Thyroid gland (tissue), 4 donors: Measurements from ENCODE around the gene AGFG2. TPM values are rescaled to one million over a fixed set of nuclear protein-coding genes. Genes with fewer than 3 reads are reported as not detected.

ENCODE experiments used
- DNase-seq, 2 donors: peaks; one replicate each; pipeline ENCODE4 v3.0.0-alpha.2; 2019
- H3K27ac ChIP-seq, 3 donors: fragments of 200-600 bp; sonication (generic); 1 replicate in 2 of 3; 2 replicates in 1 of 3; pipeline ENCODE4 v1.5.1; 2016 to 2019; ENCODE audit warnings: mild to moderate bottlenecking in 1 of 3, moderate library complexity in 1 of 3
- H3K27me3 ChIP-seq: fragments of 200-600 bp; sonication (generic); one replicate; pipeline ENCODE4 v1.5.1; 2019
- H3K36me3 ChIP-seq, 2 donors: fragments of 200-600 bp; sonication (generic); one replicate each; pipeline ENCODE4 v1.5.1; 2016 to 2019
- H3K4me1 ChIP-seq, 2 donors: fragments of 200-600 bp; sonication (generic); one replicate each; pipeline ENCODE4 v1.5.1; 2017 to 2019
- H3K4me3 ChIP-seq, 3 donors: fragments of 200-600 bp; sonication (generic); replicated peaks in 1 of 3; 1 replicate in 2 of 3; 2 replicates in 1 of 3; pipeline ENCODE4 v1.5.1; 2016; ENCODE audit warnings: mild to moderate bottlenecking in 1 of 3
- H3K9me3 ChIP-seq: fragments of 200-600 bp; sonication (generic); one replicate; pipeline ENCODE4 v1.5.1; 2017
- CTCF ChIP-seq, 6 experiments: fragments of 200-600 bp in 3 of 6; fragments of 450-650 bp in 3 of 6; sonication (generic) in 3 of 6; IDR thresholded peaks; one replicate each; pipeline ENCODE4 v1.5.1; 2016 to 2019; ENCODE audit warnings: antibody characterized with exemption in 6 of 6, mild to moderate bottlenecking in 2 of 6, inconsistent platforms in 1 of 6, moderate library complexity in 1 of 6
- POLR2A ChIP-seq, 2 donors: fragments of 450-650 bp; IDR thresholded peaks; one replicate each; pipeline ENCODE4 v1.6.1; 2017; ENCODE audit warnings: antibody characterized with exemption in 2 of 2, mild to moderate bottlenecking in 2 of 2, moderate library complexity in 1 of 2
- WGBS, 2 donors: methylation state at CpG; one replicate each; pipeline ENCODE4 v1.1.5; 2017; 5-methylcytosine and 5-hydroxymethylcytosine counted together
- intact Hi-C: fragments of 100-400 bp; cut with DNase I; formaldehyde crosslinking; loops from one replicate; pipeline ENCODE4 v1.15.1; 2023
- total RNA-seq, 4 donors: library from RNA; depleted of rRNA; stranded (reverse); fragments of >200 nt; gene quantifications; one replicate each; pipeline ENCODE4 v1.2.3, GENCODE V29; 2016

Gene AGFG2
- 10 to 100 TPM; 26.1 to 34.6 (median 28.0) TPM for total RNA-seq

GRCh38 chr7:100538654-100539435 lies at the start of gene AGFG2:
Gene AGFG2 (plus strand): TSS chr7:100539203. CDS start chr7:100539347, 144 bp downstream.
- TF ChIP-seq POLR2A (IDR thresholded peaks at IDR 0.05) (peak in 1 of 2 donors; percentile 93), CTCF (IDR thresholded peaks at IDR 0.05) (no peak)
- DNase-seq = peak; percentile 100
- intact Hi-C loops = no loop called here
- Histone ChIP-seq H3K27me3 (no peaks in the 10 kb centered on the region), H3K9me3 (no peaks in the 10 kb centered on the region), H3K27ac (peak within 1 kb of the TSS in 2 of 3 donors; percentile 50 to 57), H3K4me3 (peak within 1 kb of the TSS in 2 of 3 donors; percentile 40 to 83), H3K4me1 (peaks cover 11 to 18% of the 10 kb centered on the region in 2 donors), H3K36me3 (no peaks in the 10 kb centered on the region)
- 0 to 1% methylated on average over 53 to 59 of the region's 60 CpGs for WGBS, 2 donors

GRCh38 chr7:100489824-100490223 lies 49.2 kb upstream of the AGFG2 start:
- WGBS, 2 donors = 47 to 67% methylated on average over 8 to 9 of the region's 9 CpGs
- no peak for DNase-seq
- Histone ChIP-seq H3K4me3 (no peak overlapping the region), H3K27ac (no peak overlapping the region), H3K9me3 (no peaks in the 10 kb centered on the region), H3K4me1 (peaks cover 12 to 13% of the 10 kb centered on the region in 2 donors), H3K36me3 (no peaks in the 10 kb centered on the region), H3K27me3 (no peaks in the 10 kb centered on the region)
- TF ChIP-seq CTCF (IDR thresholded peaks at IDR 0.05) (no peak), POLR2A (IDR thresholded peaks at IDR 0.05) (no peak)
- intact Hi-C loops = no loop called here

- intact Hi-C loops = no loop called here
- TF ChIP-seq CTCF (IDR thresholded peaks at IDR 0.05) = no peak
- TF ChIP-seq POLR2A (IDR thresholded peaks at IDR 0.05) = no peak
- Histone ChIP-seq H3K9me3 (no peaks in the 10 kb centered on the region), H3K4me1 (peaks cover 12 to 13% of the 10 kb centered on the region in 2 donors), H3K27ac (no peak overlapping the region), H3K36me3 (no peaks in the 10 kb centered on the region), H3K27me3 (no peaks in the 10 kb centered on the region), H3K4me3 (no peak overlapping the region)
- no peak for DNase-seq
- 89 to 93% methylated on average over 21 to 25 of the region's 25 CpGs for WGBS, 2 donors
These were observed 48.4 kb upstream of the AGFG2 start for GRCh38 chr7:100490483-100491191.

GRCh38 chr7:100491192-100491578 lies 47.8 kb upstream of the AGFG2 start:
- intact Hi-C loops = no loop called here
- Histone ChIP-seq H3K4me3 (no peak overlapping the region), H3K9me3 (no peaks in the 10 kb centered on the region), H3K36me3 (no peaks in the 10 kb centered on the region), H3K4me1 (peaks cover 12 to 13% of the 10 kb centered on the region in 2 donors), H3K27me3 (no peaks in the 10 kb centered on the region), H3K27ac (no peak overlapping the region)
- WGBS, 2 donors = 87 to 93% methylated on average over 5 of the region's 5 CpGs
- TF ChIP-seq POLR2A (IDR thresholded peaks at IDR 0.05) (no peak), CTCF (IDR thresholded peaks at IDR 0.05) (no peak)
- no peak for DNase-seq
